ENCODE data around the gene MRPL34. TPM values are rescaled to one million over a fixed set of nuclear protein-coding genes. Genes with fewer than 3 reads are reported as not detected.

The MRPL34 gene
- total and polyA plus RNA-seq, 12 donors = 122 to 301 (median 155) TPM

DNA sequence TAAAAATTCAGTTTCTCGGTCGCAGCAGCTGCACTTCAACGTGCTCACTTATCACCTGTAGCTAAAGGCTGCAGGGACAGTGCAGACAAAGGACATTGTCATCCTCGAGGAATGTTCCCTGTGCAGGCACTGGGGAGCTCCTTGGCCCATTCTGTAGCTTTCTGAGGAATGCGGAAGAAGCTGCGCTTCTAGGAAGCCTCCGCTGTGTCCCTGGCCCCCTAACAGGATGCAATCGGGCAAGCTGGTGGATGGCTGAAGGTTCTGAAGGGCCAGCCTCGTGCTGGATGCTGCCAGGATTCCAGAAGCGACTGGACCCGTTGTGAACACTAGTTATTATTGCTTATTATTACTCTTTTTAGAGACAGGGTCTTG, 20.9 kb downstream of the MRPL34 start:
- Histone ChIP-seq H3K36me3 (peaks cover 0 to 39% (median 2%) of the 10 kb centered on the region in 9 donors), H3K4me3 (no peak overlapping the region), H3K4me1 (peaks cover 0 to 21% (median 0%) of the 10 kb centered on the region in 9 donors), H3K27ac (no peak overlapping the region), H3K9me3 (no peaks in the 10 kb centered on the region), H3K27me3 (peaks cover 0 to 28% (median 0%) of the 10 kb centered on the region in 7 donors)
- ATAC-seq = no peak
- TF ChIP-seq, protein P1, sequence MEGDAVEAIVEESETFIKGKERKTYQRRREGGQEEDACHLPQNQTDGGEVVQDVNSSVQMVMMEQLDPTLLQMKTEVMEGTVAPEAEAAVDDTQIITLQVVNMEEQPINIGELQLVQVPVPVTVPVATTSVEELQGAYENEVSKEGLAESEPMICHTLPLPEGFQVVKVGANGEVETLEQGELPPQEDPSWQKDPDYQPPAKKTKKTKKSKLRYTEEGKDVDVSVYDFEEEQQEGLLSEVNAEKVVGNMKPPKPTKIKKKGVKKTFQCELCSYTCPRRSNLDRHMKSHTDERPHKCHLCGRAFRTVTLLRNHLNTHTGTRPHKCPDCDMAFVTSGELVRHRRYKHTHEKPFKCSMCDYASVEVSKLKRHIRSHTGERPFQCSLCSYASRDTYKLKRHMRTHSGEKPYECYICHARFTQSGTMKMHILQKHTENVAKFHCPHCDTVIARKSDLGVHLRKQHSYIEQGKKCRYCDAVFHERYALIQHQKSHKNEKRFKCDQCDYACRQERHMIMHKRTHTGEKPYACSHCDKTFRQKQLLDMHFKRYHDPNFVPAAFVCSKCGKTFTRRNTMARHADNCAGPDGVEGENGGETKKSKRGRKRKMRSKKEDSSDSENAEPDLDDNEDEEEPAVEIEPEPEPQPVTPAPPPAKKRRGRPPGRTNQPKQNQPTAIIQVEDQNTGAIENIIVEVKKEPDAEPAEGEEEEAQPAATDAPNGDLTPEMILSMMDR (IDR thresholded peaks at IDR 0.05) = no peak
- intact Hi-C loops (cut with DNase I) = no loop called here
- 75 to 78% methylated on average over 11 of the region's 11 CpGs for WGBS, 2 donors
- DNase-seq = no peak

DNA sequence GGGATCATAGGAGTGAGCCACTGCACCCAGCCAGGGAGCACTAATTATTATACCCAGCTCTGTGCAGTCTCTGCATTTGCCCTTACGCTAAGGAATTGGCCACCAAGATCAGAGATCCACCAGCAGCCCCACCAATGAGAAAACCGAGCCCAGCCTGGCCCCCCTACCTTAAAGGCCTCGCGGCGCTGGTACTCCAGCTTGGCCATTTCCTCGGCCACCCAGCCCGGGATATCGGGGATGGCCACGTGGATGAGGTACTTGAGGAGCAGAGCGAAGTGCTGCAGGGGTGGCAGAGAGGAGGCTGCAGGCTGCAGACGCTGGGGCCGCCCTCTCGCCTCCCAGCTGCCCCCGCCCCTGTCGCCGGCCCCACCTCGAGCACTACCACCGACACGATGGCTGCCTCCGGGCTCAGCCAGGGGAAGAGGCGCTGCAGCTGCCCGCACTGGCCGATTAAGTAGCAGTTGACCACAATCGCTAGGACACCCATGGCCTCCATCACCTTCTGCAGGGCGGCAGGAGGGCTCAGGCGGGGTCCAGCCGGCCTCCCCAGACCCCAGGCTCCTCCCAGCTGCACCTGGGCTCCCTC, 21.5 kb downstream of the MRPL34 start:
- TF ChIP-seq, protein P1 (IDR thresholded peaks at IDR 0.05) = no peak
- WGBS, 2 donors = 93 to 96% methylated on average over 21 to 27 of the region's 27 CpGs
- Histone ChIP-seq H3K27me3 (peaks cover 0 to 28% (median 0%) of the 10 kb centered on the region in 7 donors), H3K36me3 (peaks cover 0 to 33% (median 0%) of the 10 kb centered on the region in 9 donors), H3K4me3 (no peak overlapping the region), H3K4me1 (peaks cover 0 to 21% (median 0%) of the 10 kb centered on the region in 9 donors), H3K27ac (no peak overlapping the region), H3K9me3 (no peaks in the 10 kb centered on the region)
- DNase-seq (no peak), ATAC-seq (peak in 1 of 8 donors; percentile 2)
- intact Hi-C loops (cut with DNase I) = no loop called here

DNA sequence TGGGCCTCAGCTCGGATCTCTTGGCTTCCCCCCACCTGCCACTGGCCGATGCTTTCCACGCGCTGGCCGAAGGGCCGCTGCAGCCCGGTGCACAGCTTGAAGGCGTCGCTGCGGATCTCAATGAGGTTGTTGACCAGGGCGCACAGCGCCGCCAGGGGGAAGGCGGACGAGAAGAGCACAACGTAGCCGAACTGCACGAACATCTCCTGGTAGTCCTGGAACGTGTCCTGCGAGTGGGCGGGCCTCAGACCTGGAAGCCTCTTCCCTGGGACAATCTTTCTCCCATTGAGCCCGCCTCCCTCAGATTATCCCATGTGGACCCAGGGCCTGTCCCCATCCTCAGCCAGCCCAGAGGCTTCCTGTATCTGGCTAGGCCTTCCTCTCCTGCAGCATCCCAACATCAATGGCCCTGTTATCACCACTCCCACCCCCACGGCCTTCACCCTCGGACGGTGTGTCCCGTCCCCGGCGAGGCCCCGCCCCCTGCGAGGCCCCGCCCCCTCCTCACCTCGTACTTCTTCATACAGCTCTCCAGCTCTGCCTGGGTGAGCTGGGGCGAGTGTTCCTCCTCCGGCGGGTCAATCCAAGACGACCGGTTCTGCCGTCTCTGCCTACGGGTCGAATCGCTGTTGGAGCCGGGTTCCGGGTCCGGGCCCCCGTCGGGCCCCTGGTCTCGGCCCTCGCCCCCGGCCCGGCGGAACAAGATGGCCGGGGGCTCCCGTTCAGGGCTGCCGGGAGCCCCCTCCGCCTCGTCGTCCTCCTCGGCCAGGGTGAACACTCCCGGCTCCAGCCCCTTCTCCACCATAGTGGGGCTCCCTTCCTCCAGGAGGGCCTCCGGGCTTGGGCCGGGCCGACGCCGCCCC, 22.2 kb downstream of the MRPL34 start:
- Histone ChIP-seq H3K27ac (peak overlapping the region in 1 of 10 donors; percentile 26), H3K27me3 (peaks cover 0 to 28% (median 0%) of the 10 kb centered on the region in 7 donors), H3K4me3 (peak overlapping the region in 6 of 10 donors; percentile 11 to 50 (median 30)), H3K4me1 (peaks cover 0 to 21% (median 0%) of the 10 kb centered on the region in 9 donors), H3K36me3 (peaks cover 0 to 26% (median 0%) of the 10 kb centered on the region in 9 donors), H3K9me3 (no peaks in the 10 kb centered on the region)
- WGBS, 2 donors = 48 to 53% methylated on average over 59 to 64 of the region's 64 CpGs
- intact Hi-C loops (cut with DNase I) = no loop called here
- ATAC-seq (peak in 5 of 8 donors; percentile 12 to 50 (median 28)), DNase-seq (no peak)
- TF ChIP-seq, protein P1 (IDR thresholded peaks at IDR 0.05) = peak in 1 of 9 donors; percentile 8

DNA sequence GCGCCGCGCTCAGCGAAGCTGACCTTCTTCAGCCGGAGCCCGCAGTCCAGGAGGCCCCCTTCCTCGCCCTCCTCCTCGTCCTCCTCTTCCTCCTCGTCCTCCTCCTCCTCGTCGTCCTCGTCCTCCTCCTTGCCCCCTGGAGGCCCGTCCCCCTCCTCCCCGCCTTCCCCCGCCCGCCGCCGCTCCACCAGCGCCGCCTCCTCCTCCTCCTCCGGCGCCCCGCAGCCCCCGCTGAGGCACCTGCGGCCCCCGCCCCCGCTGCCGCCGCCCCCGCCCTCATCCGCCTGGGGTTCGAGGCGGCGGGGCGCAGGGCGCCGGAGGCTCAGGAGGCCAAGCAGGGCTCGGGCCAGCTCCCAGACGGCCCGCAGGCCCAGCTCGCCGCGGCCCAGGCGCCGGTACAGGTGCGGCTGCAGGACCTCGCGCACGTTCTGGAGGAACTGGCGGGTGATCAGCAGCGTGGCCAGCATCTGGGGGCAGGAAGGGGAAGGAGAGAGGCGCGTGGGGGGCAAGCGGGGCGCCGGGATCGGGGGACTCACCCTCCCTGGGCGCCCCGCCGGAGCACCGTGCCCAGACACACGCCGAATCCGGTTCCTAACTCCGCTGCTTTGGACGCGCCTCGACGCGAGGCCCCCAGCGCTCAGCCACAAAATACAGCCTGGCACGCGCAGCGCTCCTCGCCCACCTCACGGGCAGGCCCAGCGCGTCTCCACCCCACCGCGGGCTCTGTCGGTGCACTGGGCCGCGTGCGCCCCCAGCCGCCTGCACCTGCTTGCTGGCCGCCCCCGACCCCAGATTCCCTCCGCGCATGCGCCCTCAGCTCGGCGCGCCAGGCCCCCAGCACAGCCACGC, 23.1 kb downstream of the MRPL34 start:
- Histone ChIP-seq H3K27ac (peak overlapping the region in 1 of 10 donors; percentile 26), H3K4me3 (peak overlapping the region in 6 of 10 donors; percentile 11 to 50 (median 30)), H3K9me3 (no peaks in the 10 kb centered on the region), H3K4me1 (peaks cover 0 to 28% (median 3%) of the 10 kb centered on the region in 9 donors), H3K36me3 (peaks cover 0 to 26% (median 0%) of the 10 kb centered on the region in 9 donors), H3K27me3 (peaks cover 0 to 28% (median 0%) of the 10 kb centered on the region in 7 donors)
- DNase-seq = no peak
- WGBS, 2 donors = 43 to 44% methylated on average over 60 to 94 of the region's 94 CpGs
- ATAC-seq = no peak
- TF ChIP-seq, protein P1 (IDR thresholded peaks at IDR 0.05) = no peak
- intact Hi-C loops (cut with DNase I) = no loop called here

Measured in heart right ventricle (tissue), 16 donors.